ENCODE measurements around the gene BICDL2.

DNA sequence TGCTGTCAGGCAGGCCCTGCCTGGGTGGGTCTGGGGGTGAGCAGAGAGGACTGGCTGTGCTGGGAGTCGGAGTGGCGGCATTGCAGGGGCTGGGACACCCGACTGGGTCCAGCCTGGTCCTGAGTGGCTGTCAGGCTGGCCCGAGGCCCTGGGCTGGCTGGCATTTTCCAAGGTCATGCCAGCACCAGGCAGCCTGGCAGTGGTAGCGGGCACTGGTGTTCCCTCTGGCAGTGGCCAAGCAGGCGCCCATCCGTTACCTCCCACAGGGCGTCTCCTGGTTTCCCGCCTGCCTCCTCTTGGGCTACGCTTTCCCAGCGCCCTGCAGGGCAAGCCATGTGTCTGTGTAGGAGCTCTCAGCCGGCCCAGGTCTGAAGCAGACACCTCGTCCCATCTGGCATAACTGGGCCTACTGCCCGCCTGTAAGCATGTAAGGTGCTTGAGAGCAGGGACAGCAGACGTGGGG lies 50.8 kb downstream of the BICDL2 start:
- TF ChIP-seq FOXA1 (IDR thresholded peaks at IDR 0.05) (no peak), BHLHE40 (IDR thresholded peaks at IDR 0.05; ENCODE audit: borderline replicate concordance) (no peak), SP1 (IDR thresholded peaks at IDR 0.05) (no peak)
